Vagina (tissue), 2 donors: ENCODE results near the gene TREML1. TPM values are rescaled to one million over a fixed set of nuclear protein-coding genes. Genes with fewer than 3 reads are reported as not detected.
"Not testable (repeated sequence)": the region's sequence is repeated elsewhere in the genome, so short reads cannot be mapped to it uniquely, and the experiment has no call there.

Experiments
- DNase-seq, 2 donors: peaks; one replicate each; pipeline ENCODE4 v3.0.0-alpha.2; 2017; ENCODE audit errors: extremely low spot score in 2 of 2
- H3K27ac ChIP-seq: fragments of 200-600 bp; sonication (generic); one replicate; pipeline ENCODE4 v1.5.1; 2019
- H3K27me3 ChIP-seq: fragments of 200-600 bp; sonication (generic); one replicate; pipeline ENCODE4 v1.5.1; 2019
- H3K36me3 ChIP-seq, 2 donors: fragments of 200-600 bp; sonication (generic); one replicate each; pipeline ENCODE4 v1.5.1; 2017 to 2019
- H3K4me1 ChIP-seq: fragments of 200-600 bp; sonication (generic); one replicate; pipeline ENCODE4 v1.5.1; 2019
- H3K4me3 ChIP-seq, 2 donors: fragments of 200-600 bp; sonication (generic); 1 replicate in 1 of 2; 2 replicates in 1 of 2; pipeline ENCODE4 v1.5.1; 2016 to 2019
- H3K9me3 ChIP-seq: fragments of 200-600 bp; sonication (generic); one replicate; pipeline ENCODE4 v1.5.1; 2019
- CTCF ChIP-seq, 3 experiments: fragments of 450-650 bp in 2 of 3; fragments of 200-600 bp in 1 of 3; sonication (generic) in 1 of 3; IDR thresholded peaks; one replicate each; pipeline ENCODE4 v1.5.1; 2017 to 2019; ENCODE audit warnings: antibody characterized with exemption in 3 of 3, mild to moderate bottlenecking in 2 of 3, moderate library complexity in 2 of 3
- POLR2A ChIP-seq, 2 donors: fragments of 450-650 bp; IDR thresholded peaks; one replicate each; pipeline ENCODE4 v1.6.1; 2017; ENCODE audit warnings: antibody characterized with exemption in 2 of 2, mild to moderate bottlenecking in 2 of 2, moderate library complexity in 2 of 2
- POLR2AphosphoS5 ChIP-seq, 2 donors: sonication (generic); formaldehyde crosslinking; IDR thresholded peaks; one replicate each; pipeline ENCODE4 v1.9.0; 2017; ENCODE audit warnings: antibody characterized with exemption in 2 of 2, mild to moderate bottlenecking in 2 of 2, low read depth in 1 of 2; ENCODE audit not compliant: insufficient read depth in 1 of 2
- intact Hi-C: fragments of 100-400 bp; cut with DNase I; formaldehyde crosslinking; loops from one replicate; pipeline ENCODE4 v1.15.1; 2023
- total RNA-seq: library from RNA; depleted of rRNA; stranded (reverse); fragments of >200 nt; gene quantifications from one replicate; pipeline ENCODE4 v1.2.3, GENCODE V29; 2016

Gene TREML1
- total RNA-seq, 1 donor from 2014 or later, result not detected

- TF ChIP-seq POLR2AphosphoS5 (IDR thresholded peaks at IDR 0.05; ENCODE audit: insufficient read depth in 1 of 2, low read depth in 1 of 2), result no peak
- TF ChIP-seq POLR2A (IDR thresholded peaks at IDR 0.05), result no peak
- TF ChIP-seq CTCF (IDR thresholded peaks at IDR 0.05), result no peak
- intact Hi-C loops, result no loop called here
- Histone ChIP-seq H3K4me3 (no peak overlapping the region), H3K4me1 (no peaks in the 10 kb centered on the region), H3K27ac (no peak overlapping the region), H3K9me3 (no peaks in the 10 kb centered on the region), H3K36me3 (no peaks in the 10 kb centered on the region), H3K27me3 (no peaks in the 10 kb centered on the region)
- DNase-seq, result no peak
These were observed 37.4 kb upstream of the TREML1 start for GRCh38 chr6:41191569-41191968.

GRCh38 chr6:41190791-41191190, 36.6 kb upstream of the TREML1 start:
- no peak overlapping the region for H3K27ac ChIP-seq
- H3K27me3 ChIP-seq, result no peaks in the 10 kb centered on the region
- H3K4me1 ChIP-seq, result no peaks in the 10 kb centered on the region
- intact Hi-C loops, result no loop called here
- TF ChIP-seq POLR2A (IDR thresholded peaks at IDR 0.05) (no peak), CTCF (IDR thresholded peaks at IDR 0.05) (no peak), POLR2AphosphoS5 (IDR thresholded peaks at IDR 0.05; ENCODE audit: insufficient read depth in 1 of 2, low read depth in 1 of 2) (no peak)
- H3K4me3 ChIP-seq, result no peak overlapping the region
- DNase-seq, result no peak
- H3K9me3 ChIP-seq, result no peaks in the 10 kb centered on the region
- H3K36me3 ChIP-seq, result no peaks in the 10 kb centered on the region

- H3K27me3 ChIP-seq, result no peaks in the 10 kb centered on the region
- no peak overlapping the region for H3K4me3 ChIP-seq
- no peaks in the 10 kb centered on the region for H3K4me1 ChIP-seq
- no peaks in the 10 kb centered on the region for H3K9me3 ChIP-seq
- H3K27ac ChIP-seq, result no peak overlapping the region
- TF ChIP-seq POLR2A (IDR thresholded peaks at IDR 0.05) (no peak), POLR2AphosphoS5 (IDR thresholded peaks at IDR 0.05; ENCODE audit: insufficient read depth in 1 of 2, low read depth in 1 of 2) (no peak), CTCF (IDR thresholded peaks at IDR 0.05) (no peak)
- intact Hi-C loops, result no loop called here
- no peaks in the 10 kb centered on the region for H3K36me3 ChIP-seq
- no peak for DNase-seq
These were observed 35.8 kb upstream of the TREML1 start for GRCh38 chr6:41189967-41190366.

- H3K4me1 ChIP-seq, DNase-seq, intact Hi-C loops, H3K36me3 ChIP-seq, H3K9me3 ChIP-seq, H3K27me3 ChIP-seq, H3K27ac ChIP-seq, H3K4me3 ChIP-seq: not testable (repeated sequence)
These were observed 34.9 kb upstream of the TREML1 start for GRCh38 chr6:41189046-41189445.

- intact Hi-C loops, result no loop called here
- no peak for DNase-seq
- no peaks in the 10 kb centered on the region for H3K36me3 ChIP-seq
- no peak overlapping the region for H3K27ac ChIP-seq
- no peaks in the 10 kb centered on the region for H3K9me3 ChIP-seq
- TF ChIP-seq POLR2A (IDR thresholded peaks at IDR 0.05), result no peak
- no peak for TF ChIP-seq CTCF (IDR thresholded peaks at IDR 0.05)
- TF ChIP-seq POLR2AphosphoS5 (IDR thresholded peaks at IDR 0.05; ENCODE audit: insufficient read depth in 1 of 2, low read depth in 1 of 2), result no peak
- H3K4me1 ChIP-seq, result no peaks in the 10 kb centered on the region
- no peaks in the 10 kb centered on the region for H3K27me3 ChIP-seq
- H3K4me3 ChIP-seq, result no peak overlapping the region
These were observed 34.1 kb upstream of the TREML1 start for GRCh38 chr6:41187924-41188886.
